Mesodermal cell (in vitro differentiated cells): ENCODE measurements around the gene SMG1. TPM values are rescaled to one million over a fixed set of nuclear protein-coding genes. Genes with fewer than 3 reads are reported as not detected.
A peak's percentile ranks its signal among the peaks of the same experiment; 100 is the strongest.
"Not testable (repeated sequence)": the region's sequence is repeated elsewhere in the genome, so short reads cannot be mapped to it uniquely, and the experiment has no call there.

Experiments
- H3K27ac ChIP-seq: 2 replicates; pipeline ENCODE4 v1.7.0; 2013; ENCODE audit warnings: mild to moderate bottlenecking, low read depth, low read length, moderate library complexity; ENCODE audit not compliant: severe bottlenecking
- H3K36me3 ChIP-seq: 2 replicates; pipeline ENCODE4 v1.7.1; 2013; ENCODE audit warnings: mild to moderate bottlenecking, low read length, moderate library complexity; ENCODE audit not compliant: control insufficient read depth, insufficient read depth
- H3K4me1 ChIP-seq: one replicate; pipeline ENCODE4 v1.7.1; 2013; ENCODE audit warnings: mild to moderate bottlenecking, low read length; ENCODE audit not compliant: insufficient read depth, control insufficient read depth, poor library complexity, severe bottlenecking
- H3K4me3 ChIP-seq: 2 replicates; pipeline ENCODE4 v1.7.0; 2013; ENCODE audit warnings: low read length, control low read depth, mild to moderate bottlenecking; ENCODE audit not compliant: insufficient read depth, poor library complexity, severe bottlenecking; ENCODE audit errors: extremely low read depth
- H3K9me3 ChIP-seq: 2 replicates; pipeline ENCODE4 v1.7.1; 2013; ENCODE audit warnings: mild to moderate bottlenecking, low read length, moderate library complexity; ENCODE audit not compliant: control insufficient read depth
- WGBS, 2 experiments: methylation state at CpG; one replicate each; pipeline ENCODE4 v1.1.5; 2013; ENCODE audit warnings: missing lambda C conversion rate in 2 of 2; ENCODE audit not compliant: insufficient coverage in 2 of 2; 5-methylcytosine and 5-hydroxymethylcytosine counted together
- polyA plus RNA-seq, 2 experiments: library from polyadenylated mRNA; stranded (reverse); fragments of 50-300 nt; gene quantifications; one replicate each; pipeline ENCODE4 v1.2.3, GENCODE V29; 2013

The SMG1 gene
- polyA plus RNA-seq (2013, experiment 1 of 2), result 18.2 TPM
- 15.6 TPM for polyA plus RNA-seq (2013, experiment 2 of 2)

GRCh38 chr16:18925986-18926865, at the start of gene SMG1:
Gene SMG1 (minus strand): TSS chr16:18926408. CDS start chr16:18926041, 367 bp downstream.
- Histone ChIP-seq H3K4me3 (peak within 1 kb of the TSS; percentile 63), H3K27ac (peak within 1 kb of the TSS; percentile 83)
- H3K9me3 ChIP-seq, H3K36me3 ChIP-seq, H3K4me1 ChIP-seq: not testable (repeated sequence)
- WGBS, 2 experiments, result 0 to 1% methylated on average over 65 to 74 of the region's 104 CpGs

GRCh38 chr16:18975109-18975508, 48.9 kb upstream of the SMG1 start:
- Histone ChIP-seq H3K27ac (no peak overlapping the region), H3K36me3 (no peaks in the 10 kb centered on the region), H3K4me3 (no peak overlapping the region), H3K4me1 (no peaks in the 10 kb centered on the region), H3K9me3 (no peaks in the 10 kb centered on the region)
- 79 to 87% methylated on average over 2 to 3 of the region's 3 CpGs for WGBS, 2 experiments

GRCh38 chr16:18969855-18970240, 43.6 kb upstream of the SMG1 start:
- H3K4me3 ChIP-seq, result no peak overlapping the region
- no peaks in the 10 kb centered on the region for H3K4me1 ChIP-seq
- H3K9me3 ChIP-seq, result no peaks in the 10 kb centered on the region
- no peak overlapping the region for H3K27ac ChIP-seq
- WGBS, 2 experiments, result 75 to 100% methylated on average over 1 to 2 of the region's 4 CpGs
- H3K36me3 ChIP-seq, result no peaks in the 10 kb centered on the region

- no peaks in the 10 kb centered on the region for H3K9me3 ChIP-seq
- WGBS, 2 experiments, result 27 to 31% methylated on average over 15 to 16 of the region's 18 CpGs
- peak overlapping the region; percentile 8 for H3K4me3 ChIP-seq
- no peaks in the 10 kb centered on the region for H3K4me1 ChIP-seq
- H3K36me3 ChIP-seq, result no peaks in the 10 kb centered on the region
- no peak overlapping the region for H3K27ac ChIP-seq
Observed at GRCh38 chr16:18969050-18969854, 43.0 kb upstream of the SMG1 start.

- WGBS, 2 experiments, result 95 to 100% methylated on average over 4 to 5 of the region's 5 CpGs
- Histone ChIP-seq H3K4me1 (no peaks in the 10 kb centered on the region), H3K36me3 (no peaks in the 10 kb centered on the region), H3K27ac (no peak overlapping the region), H3K4me3 (no peak overlapping the region), H3K9me3 (no peaks in the 10 kb centered on the region)
Observed at GRCh38 chr16:18966791-18967190, 40.6 kb upstream of the SMG1 start.

GRCh38 chr16:18965555-18965954, 39.3 kb upstream of the SMG1 start:
- Histone ChIP-seq H3K36me3 (no peaks in the 10 kb centered on the region), H3K27ac (no peak overlapping the region), H3K9me3 (no peaks in the 10 kb centered on the region), H3K4me1 (no peaks in the 10 kb centered on the region), H3K4me3 (no peak overlapping the region)
- WGBS, 2 experiments, result 85 to 100% methylated on average over 1 to 2 of the region's 5 CpGs

GRCh38 chr16:18959031-18959505, 32.9 kb upstream of the SMG1 start:
- Histone ChIP-seq H3K4me3 (no peak overlapping the region), H3K9me3 (no peaks in the 10 kb centered on the region), H3K4me1 (peaks cover 4% of the 10 kb centered on the region), H3K27ac (peak overlapping the region; percentile 68), H3K36me3 (no peaks in the 10 kb centered on the region)
- 60% methylated on average over 1 of the region's 2 CpGs; no CpG with 5 or more reads in 1 of the 2 experiments for WGBS, 2 experiments

- 85 to 88% methylated on average over 2 of the region's 2 CpGs for WGBS, 2 experiments
Observed at GRCh38 chr16:18958621-18959029, 32.4 kb upstream of the SMG1 start.

GRCh38 chr16:18956658-18957241, 30.5 kb upstream of the SMG1 start:
- not testable (repeated sequence) for H3K4me3 ChIP-seq, H3K9me3 ChIP-seq, H3K36me3 ChIP-seq, H3K27ac ChIP-seq, H3K4me1 ChIP-seq
- 60% methylated on average over 1 of the region's 6 CpGs; no CpG with 5 or more reads in 1 of the 2 experiments for WGBS, 2 experiments

More at GRCh38 chr16:18958621-18959029, 32.4 kb upstream of the SMG1 start:
- Histone ChIP-seq H3K27ac (peak overlapping the region; percentile 68), H3K4me1 (peaks cover 4% of the 10 kb centered on the region), H3K36me3 (no peaks in the 10 kb centered on the region), H3K4me3 (no peak overlapping the region), H3K9me3 (no peaks in the 10 kb centered on the region)

GRCh38 chr16:18955874-18956580, 29.8 kb upstream of the SMG1 start:
- not testable (repeated sequence) for H3K36me3 ChIP-seq, H3K27ac ChIP-seq, H3K4me3 ChIP-seq, H3K9me3 ChIP-seq, H3K4me1 ChIP-seq
- 81 to 86% methylated on average over 6 to 14 of the region's 21 CpGs for WGBS, 2 experiments
